SK-N-MC (cell line): ENCODE results near the gene PPP1R1C.

Source experiments
- DNase-seq: peaks from one replicate; pipeline ENCODE4 v3.0.0-alpha.2; 2011; ENCODE audit warnings: low read depth, low spot score
- H3K27ac ChIP-seq: fragments of 200-600 bp; sonication (generic); 2 replicates; pipeline ENCODE4 v1.5.1; 2016; ENCODE audit warnings: mixed run types
- H3K36me3 ChIP-seq: fragments of 200-600 bp; sonication (generic); 2 replicates; pipeline ENCODE4 v1.6.1; 2017; ENCODE audit warnings: antibody characterized with exemption, low read length, mixed read lengths; ENCODE audit not compliant: insufficient read depth
- H3K4me3 ChIP-seq: fragments of 200-600 bp; sonication (generic); 2 replicates; pipeline ENCODE4 v1.5.1; 2016
- H3K9ac ChIP-seq: fragments of 200-600 bp; sonication (generic); 2 replicates; pipeline ENCODE4 v1.8.0; 2017; ENCODE audit warnings: mixed run types, mixed read lengths; ENCODE audit not compliant: insufficient read length
- H3K9me3 ChIP-seq: fragments of 200-600 bp; sonication (generic); 2 replicates; pipeline ENCODE4 v1.6.1; 2017; ENCODE audit warnings: low read depth, mild to moderate bottlenecking, antibody characterized with exemption, low read length, moderate library complexity, mixed read lengths
- EZH2 ChIP-seq: fragments of 200-600 bp; sonication (generic); IDR thresholded peaks from one replicate; pipeline ENCODE4 v1.6.1; 2017; ENCODE audit warnings: antibody characterized with exemption
- FOXP2 ChIP-seq: optimal IDR thresholded peaks from 2 replicates; pipeline ENCODE3; 2011; ENCODE audit warnings: mild to moderate bottlenecking, moderate library complexity; ENCODE audit not compliant: insufficient read depth; ENCODE audit errors: extremely low read length, control extremely low read depth
- POLR2AphosphoS5 ChIP-seq: IDR thresholded peaks from 2 replicates; pipeline ENCODE4 v1.6.1; 2012; ENCODE audit warnings: mild to moderate bottlenecking, low read depth, low read length, borderline replicate concordance

Gene PPP1R1C

GRCh38 chr2:182077023-182077422 is 91.4 kb downstream of the PPP1R1C start:
- Histone ChIP-seq H3K36me3 (no peaks in the 10 kb centered on the region), H3K4me3 (no peak overlapping the region), H3K27ac (peak overlapping the region; percentile 69), H3K9ac (peak overlapping the region; percentile 16), H3K9me3 (no peaks in the 10 kb centered on the region)
- no peak for DNase-seq
- TF ChIP-seq POLR2AphosphoS5 (no peak), FOXP2 (no peak), EZH2 (no peak)

GRCh38 chr2:182077448-182078142 is 91.9 kb downstream of the PPP1R1C start:
- Histone ChIP-seq H3K4me3 (no peak overlapping the region), H3K36me3 (no peaks in the 10 kb centered on the region), H3K9ac (no peak overlapping the region), H3K9me3 (no peaks in the 10 kb centered on the region), H3K27ac (peak overlapping the region; percentile 69)
- TF ChIP-seq EZH2 = no peak
- TF ChIP-seq POLR2AphosphoS5 = no peak
- TF ChIP-seq FOXP2 = no peak
- DNase-seq = peak; percentile 93

GRCh38 chr2:182078988-182079602 is 93.4 kb downstream of the PPP1R1C start:
- TF ChIP-seq POLR2AphosphoS5 (no peak), EZH2 (no peak), FOXP2 (no peak)
- no peak for DNase-seq
- H3K27ac ChIP-seq = no peak overlapping the region
- no peak overlapping the region for H3K9ac ChIP-seq
- H3K36me3 ChIP-seq = no peaks in the 10 kb centered on the region
- H3K4me3 ChIP-seq = no peak overlapping the region
- no peaks in the 10 kb centered on the region for H3K9me3 ChIP-seq

- DNase-seq = no peak
- Histone ChIP-seq H3K27ac (no peak overlapping the region), H3K9ac (no peak overlapping the region), H3K4me3 (no peak overlapping the region), H3K9me3 (no peaks in the 10 kb centered on the region; the same call in 1 of the 2 replicates), H3K36me3 (no peaks in the 10 kb centered on the region)
- TF ChIP-seq EZH2 (no peak), POLR2AphosphoS5 (no peak), FOXP2 (no peak)
Observed at GRCh38 chr2:182080493-182080892, 94.8 kb downstream of the PPP1R1C start.

GRCh38 chr2:182081602-182082260 is 96.1 kb downstream of the PPP1R1C start:
- Histone ChIP-seq H3K9me3 (no peaks in the 10 kb centered on the region; the same call in 1 of the 2 replicates), H3K4me3 (no peak overlapping the region), H3K9ac (no peak overlapping the region), H3K36me3 (no peaks in the 10 kb centered on the region), H3K27ac (no peak overlapping the region)
- TF ChIP-seq FOXP2 (no peak), POLR2AphosphoS5 (no peak), EZH2 (no peak)
- DNase-seq = no peak

- Histone ChIP-seq H3K9me3 (no peaks in the 10 kb centered on the region; the same call in 1 of the 2 replicates), H3K27ac (no peak overlapping the region), H3K36me3 (no peaks in the 10 kb centered on the region), H3K4me3 (no peak overlapping the region), H3K9ac (no peak overlapping the region)
- no peak for DNase-seq
- TF ChIP-seq FOXP2 = no peak
- TF ChIP-seq POLR2AphosphoS5 = no peak
- TF ChIP-seq EZH2 = no peak
Observed at GRCh38 chr2:182088681-182089320, 103.1 kb downstream of the PPP1R1C start.

- no peak overlapping the region for H3K27ac ChIP-seq
- H3K9ac ChIP-seq = no peak overlapping the region
- no peak for DNase-seq
- no peaks in the 10 kb centered on the region for H3K36me3 ChIP-seq
- no peak overlapping the region for H3K4me3 ChIP-seq
- TF ChIP-seq EZH2 (no peak), FOXP2 (no peak), POLR2AphosphoS5 (no peak)
- no peaks in the 10 kb centered on the region for H3K9me3 ChIP-seq
Observed at GRCh38 chr2:182090486-182090885, 104.8 kb downstream of the PPP1R1C start.

- H3K36me3 ChIP-seq = no peaks in the 10 kb centered on the region
- H3K9ac ChIP-seq = no peak overlapping the region
- TF ChIP-seq FOXP2 (no peak), EZH2 (no peak), POLR2AphosphoS5 (no peak)
- H3K4me3 ChIP-seq = no peak overlapping the region
- no peaks in the 10 kb centered on the region for H3K9me3 ChIP-seq
- no peak overlapping the region for H3K27ac ChIP-seq
- DNase-seq = no peak
Observed at GRCh38 chr2:182097571-182098164, 112.0 kb downstream of the PPP1R1C start.
